Measurements from ENCODE around the gene FCRL1.

GRCh38 chr1:157775101-157775870, 44.6 kb downstream of the FCRL1 start:
- TF ChIP-seq FOXM1 (IDR thresholded peaks at IDR 0.05; ENCODE audit: borderline replicate concordance, low read depth): no peak
- no peak for TF ChIP-seq REST (IDR thresholded peaks at IDR 0.05; ENCODE audit: low read depth)
- no peak for TF ChIP-seq CEBPB (IDR thresholded peaks at IDR 0.05)
- TF ChIP-seq ZBTB7A (IDR thresholded peaks at IDR 0.05; ENCODE audit: low read depth): no peak
- no peak for TF ChIP-seq TEAD4 (IDR thresholded peaks at IDR 0.05)
- TF ChIP-seq TAF1 (IDR thresholded peaks at IDR 0.05; ENCODE audit: low read depth): no peak
- TF ChIP-seq YY1 (IDR thresholded peaks at IDR 0.05; ENCODE audit: low read depth): no peak
- no peak for TF ChIP-seq USF1 (IDR thresholded peaks at IDR 0.05)
- TF ChIP-seq NFIC (IDR thresholded peaks at IDR 0.05): no peak
- no peak for TF ChIP-seq EP300 (IDR thresholded peaks at IDR 0.05; ENCODE audit: borderline replicate concordance)
- TF ChIP-seq, protein P1, sequence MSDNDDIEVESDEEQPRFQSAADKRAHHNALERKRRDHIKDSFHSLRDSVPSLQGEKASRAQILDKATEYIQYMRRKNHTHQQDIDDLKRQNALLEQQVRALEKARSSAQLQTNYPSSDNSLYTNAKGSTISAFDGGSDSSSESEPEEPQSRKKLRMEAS (IDR thresholded peaks at IDR 0.05): no peak
- no peak for TF ChIP-seq RAD21 (IDR thresholded peaks at IDR 0.05; ENCODE audit: low read depth)

All from Ishikawa (cell line).